Adrenal gland (tissue), 12 donors: Measurements from ENCODE around the gene GRID1. TPM values are rescaled to one million over a fixed set of nuclear protein-coding genes. Genes with fewer than 3 reads are reported as not detected.
A peak's percentile ranks its signal among the peaks of the same experiment; 100 is the strongest.

Experiments
- DNase-seq, 7 donors: peaks; one replicate each; pipeline ENCODE4 v3.0.0-alpha.2; 2019 to 2020
- H3K27ac ChIP-seq, 5 donors: fragments of 200-600 bp; sonication (generic) in 4 of 5; 1 replicate in 3 of 5; 2 replicates in 2 of 5; pipeline versions ENCODE4 v1.5.1 to v1.8.0; 2016 to 2020; ENCODE audit warnings: mild to moderate bottlenecking in 1 of 5
- H3K27me3 ChIP-seq: fragments of 200-600 bp; 2 replicates; pipeline ENCODE4 v1.8.0; 2021
- H3K36me3 ChIP-seq, 2 donors: fragments of 200-600 bp; replicated peaks in 1 of 2; 1 replicate in 1 of 2; 2 replicates in 1 of 2; pipeline versions ENCODE4 v1.5.1 to v1.8.0; 2018 to 2022
- H3K4me1 ChIP-seq, 2 donors: fragments of 200-600 bp; replicated peaks in 1 of 2; 1 replicate in 1 of 2; 2 replicates in 1 of 2; pipeline versions ENCODE4 v1.5.1 to v1.8.0; 2018 to 2021
- H3K4me3 ChIP-seq, 4 donors: fragments of 200-600 bp; sonication (generic) in 3 of 4; one replicate each; pipeline ENCODE4 v1.5.1; 2016 to 2018
- H3K9me3 ChIP-seq, 3 donors: fragments of 200-600 bp; sonication (generic) in 1 of 3; replicated peaks in 1 of 3; 1 replicate in 2 of 3; 2 replicates in 1 of 3; pipeline versions ENCODE4 v1.5.1 to v1.8.0; 2016 to 2021
- CTCF ChIP-seq, 6 experiments: fragments of 450-650 bp in 4 of 6; fragments of 200-600 bp in 2 of 6; sonication (generic) in 1 of 6; IDR thresholded peaks; 1 replicate in 5 of 6; 2 replicates in 1 of 6; pipeline versions ENCODE4 v1.5.1 to v1.8.0; 2016 to 2021; ENCODE audit warnings: antibody characterized with exemption in 6 of 6, mild to moderate bottlenecking in 2 of 6, moderate library complexity in 1 of 6
- POLR2A ChIP-seq, 2 donors: fragments of 450-650 bp; IDR thresholded peaks; one replicate each; pipeline ENCODE4 v1.6.1; 2017; ENCODE audit warnings: antibody characterized with exemption in 2 of 2, mild to moderate bottlenecking in 2 of 2, moderate library complexity in 1 of 2
- WGBS, 4 donors: extraction: QIAGEN DNeasy Blood & Tissue Kit in 2 of 4; methylation state at CpG; one replicate each; pipeline versions ENCODE4 v1.1.5 to v1.1.7; 2013 to 2017; 5-methylcytosine and 5-hydroxymethylcytosine counted together
- intact Hi-C, 2 donors: fragments of 100-400 bp; cut with DNase I; formaldehyde crosslinking; loops; one replicate each; pipeline versions ENCODE4 v1.14.1 to v1.15.0; 2022 to 2023
- polyA plus RNA-seq, 3 donors: library from polyadenylated mRNA; stranded (reverse); fragments of 200-250 nt in 2 of 3; fragments of 350-450 nt in 1 of 3; fragmentation: Illumina TruSeq in 1 of 3; extraction: RNeasy Lipid Tissue Mini Kit (QIAGEN cat#74804) in 1 of 3; gene quantifications; one replicate each; pipeline ENCODE4 v1.2.3, GENCODE V29; 2013 to 2014
- total RNA-seq, 9 donors: library from RNA; depleted of rRNA in 4 of 9; stranded (reverse); fragments of >200 nt in 4 of 9; fragments of 120-200 nt in 1 of 9; fragmentation: NEBNext Ultra II Directional in 1 of 9; extraction: Animal tissue kit (Norgen Biotek cat#: 25700) in 1 of 9; gene quantifications; one replicate each; pipeline versions ENCODE4 v1.1.0 to v1.2.4, GENCODE V29; 2013 to 2023
- donor health status: healthy with polysubstance abuse.
- donor health status: Bipolar disorder and iron deficiency.
- donor health status: DM: yes; HTN: yes; CAD: no.
- donor health status: DM: no; HTN: no; CAD: no.
- donor health status: DM: no; HTN: no; CAD: no.
- donor health status: DM: yes; HTN: yes; CAD: no.

The GRID1 gene
- total and polyA plus RNA-seq, 12 donors = 2.2 to 8.0 (median 4.1) TPM

- WGBS, 4 donors = 85 to 98% (median 90%) methylated on average over 6 to 8 of the region's 8 CpGs
- TF ChIP-seq POLR2A (IDR thresholded peaks at IDR 0.05) (no peak), CTCF (IDR thresholded peaks at IDR 0.05) (no peak)
- no peak overlapping the region for H3K27ac ChIP-seq
Measured at GRCh38 chr10:86144301-86144700, 222.3 kb downstream of the GRID1 start.

GRCh38 chr10:86141896-86142295 is 224.7 kb downstream of the GRID1 start:
- H3K4me1 ChIP-seq = no peaks in the 10 kb centered on the region
- H3K27me3 ChIP-seq = no peaks in the 10 kb centered on the region
- no peak overlapping the region for H3K27ac ChIP-seq
- intact Hi-C loops = no loop called here
- no peaks in the 10 kb centered on the region for H3K9me3 ChIP-seq
- DNase-seq = no peak
- H3K4me3 ChIP-seq = no peak overlapping the region
- H3K36me3 ChIP-seq = no peaks in the 10 kb centered on the region
- 81 to 90% (median 83%) methylated on average over 5 of the region's 5 CpGs for WGBS, 4 donors
- TF ChIP-seq POLR2A (IDR thresholded peaks at IDR 0.05) = no peak

More at GRCh38 chr10:86144301-86144700, 222.3 kb downstream of the GRID1 start:
- DNase-seq = no peak
- Histone ChIP-seq H3K4me3 (no peak overlapping the region), H3K4me1 (no peaks in the 10 kb centered on the region), H3K9me3 (no peaks in the 10 kb centered on the region), H3K36me3 (no peaks in the 10 kb centered on the region), H3K27me3 (no peaks in the 10 kb centered on the region)
- intact Hi-C loops = no loop called here

- Histone ChIP-seq H3K9me3 (no peaks in the 10 kb centered on the region), H3K4me1 (no peaks in the 10 kb centered on the region), H3K27me3 (no peaks in the 10 kb centered on the region), H3K36me3 (no peaks in the 10 kb centered on the region), H3K4me3 (no peak overlapping the region), H3K27ac (no peak overlapping the region)
- 80 to 94% (median 89%) methylated on average over 9 to 11 of the region's 11 CpGs for WGBS, 4 donors
- peak in 1 of 7 donors; percentile 8 for DNase-seq
- TF ChIP-seq POLR2A (IDR thresholded peaks at IDR 0.05) (no peak), CTCF (IDR thresholded peaks at IDR 0.05) (peak in 2 of 6 experiments; percentile 9 to 11)
- intact Hi-C loops = no loop called here
Measured at GRCh38 chr10:86139066-86139657, 227.4 kb downstream of the GRID1 start.

- no peaks in the 10 kb centered on the region for H3K36me3 ChIP-seq
- DNase-seq = no peak
- no peaks in the 10 kb centered on the region for H3K4me1 ChIP-seq
- TF ChIP-seq POLR2A (IDR thresholded peaks at IDR 0.05) (no peak), CTCF (IDR thresholded peaks at IDR 0.05) (no peak)
- WGBS, 4 donors = 89 to 96% (median 91%) methylated on average over 17 to 18 of the region's 18 CpGs
- no peak overlapping the region for H3K4me3 ChIP-seq
- no peak overlapping the region for H3K27ac ChIP-seq
- H3K9me3 ChIP-seq = no peaks in the 10 kb centered on the region
- intact Hi-C loops = no loop called here
- H3K27me3 ChIP-seq = no peaks in the 10 kb centered on the region
Measured at GRCh38 chr10:86138551-86139065, 228.0 kb downstream of the GRID1 start.

GRCh38 chr10:86137561-86137960 is 229.0 kb downstream of the GRID1 start:
- TF ChIP-seq POLR2A (IDR thresholded peaks at IDR 0.05) (no peak), CTCF (IDR thresholded peaks at IDR 0.05) (no peak)
- Histone ChIP-seq H3K27ac (no peak overlapping the region), H3K4me1 (no peaks in the 10 kb centered on the region), H3K9me3 (no peaks in the 10 kb centered on the region), H3K27me3 (no peaks in the 10 kb centered on the region), H3K36me3 (no peaks in the 10 kb centered on the region), H3K4me3 (no peak overlapping the region)
- WGBS, 4 donors = 90 to 100% (median 93%) methylated on average over 7 of the region's 7 CpGs
- no peak for DNase-seq
- intact Hi-C loops = no loop called here
